B cell (primary cell): ENCODE data around the gene OR2D3. TPM values are rescaled to one million over a fixed set of nuclear protein-coding genes. Genes with fewer than 3 reads are reported as not detected.

Experiments used
- ATAC-seq: fragments of 200-7000 bp; cut with Tn5 transposase; one replicate; pipeline ENCODE4 v1.10.0; 2021; ENCODE audit warnings: low read depth, mild to moderate bottlenecking, moderate number of reproducible peaks, moderate library complexity
- CTCF ChIA-PET: fragments of 350-600 bp; sonication (Branson Sonifier 250); formaldehyde crosslinking; loops from one replicate; lab custom pipeline; 2021; ENCODE audit warnings: antibody characterized with exemption, inconsistent platforms; lab: Charles Lee
- POLR2A ChIA-PET: fragments of 350-600 bp; sonication (Branson Sonifier 250); formaldehyde crosslinking; loops from one replicate; lab custom pipeline; 2021; ENCODE audit warnings: antibody characterized with exemption; lab: Charles Lee
- DNase-seq: peaks from one replicate; pipeline ENCODE4 v3.0.0; 2013
- H2AFZ ChIP-seq: 2 replicates; pipeline ENCODE4 v1.6.1; 2012; ENCODE audit warnings: mild to moderate bottlenecking, low read depth, low read length; ENCODE audit not compliant: insufficient read depth, poor library complexity, severe bottlenecking
- H3K27ac ChIP-seq, 2 donors: 1 replicate in 1 of 2; 2 replicates in 1 of 2; pipeline ENCODE4 v1.5.1; 2012 to 2013; ENCODE audit warnings: low read length in 2 of 2, mild to moderate bottlenecking in 2 of 2, moderate library complexity in 1 of 2
- H3K27me3 ChIP-seq, 4 experiments: fragments of 200-600 bp in 1 of 4; sonication (generic) in 1 of 4; replicated peaks in 1 of 4; 1 replicate in 2 of 4; 2 replicates in 2 of 4; pipeline versions ENCODE4 v1.6.1 to v1.7.0; 2013 to 2016; ENCODE audit warnings: low read length in 3 of 4, mild to moderate bottlenecking in 2 of 4, mixed read lengths in 1 of 4, moderate library complexity in 1 of 4; ENCODE audit not compliant: insufficient read depth in 4 of 4, control insufficient read depth in 3 of 4; ENCODE audit errors: control extremely low read depth in 1 of 4
- H3K36me3 ChIP-seq, 2 experiments: replicated peaks in 1 of 2; 1 replicate in 1 of 2; 2 replicates in 1 of 2; pipeline versions ENCODE4 v1.6.1 to v1.7.1; 2013; ENCODE audit warnings: low read length in 1 of 2; ENCODE audit not compliant: insufficient read depth in 2 of 2, control insufficient read depth in 1 of 2; ENCODE audit errors: control extremely low read depth in 1 of 2, extremely low read depth in 1 of 2
- H3K4me1 ChIP-seq, 2 donors: fragments of 200-600 bp in 1 of 2; sonication (generic) in 1 of 2; 1 replicate in 1 of 2; 2 replicates in 1 of 2; pipeline versions ENCODE4 v1.5.1 to v1.6.1; 2013 to 2017; ENCODE audit warnings: low read length in 2 of 2; ENCODE audit not compliant: control insufficient read depth in 2 of 2, insufficient read depth in 2 of 2
- H3K4me2 ChIP-seq: replicated peaks from 2 replicates; pipeline ENCODE3; 2012; ENCODE audit warnings: mild to moderate bottlenecking, low read depth, low read length; ENCODE audit not compliant: poor library complexity, severe bottlenecking
- H3K4me3 ChIP-seq, 5 experiments: fragments of 200-600 bp in 1 of 5; sonication (generic) in 1 of 5; 1 replicate in 3 of 5; 2 replicates in 2 of 5; pipeline versions ENCODE4 v1.5.1 to v1.7.0; 2011 to 2016; ENCODE audit warnings: low read length in 4 of 5, mild to moderate bottlenecking in 4 of 5, low read depth in 2 of 5, control low read depth in 1 of 5, moderate library complexity in 1 of 5; ENCODE audit not compliant: insufficient read depth in 1 of 5; ENCODE audit errors: control extremely low read depth in 1 of 5, extremely low read depth in 1 of 5
- H3K79me2 ChIP-seq: fragments of 200-600 bp; sonication (generic); one replicate; pipeline ENCODE4 v1.6.0; 2016; ENCODE audit warnings: low read length; ENCODE audit not compliant: control insufficient read depth, insufficient read depth
- H3K9ac ChIP-seq: fragments of 200-600 bp; sonication (generic); 2 replicates; pipeline ENCODE4 v1.6.1; 2017; ENCODE audit warnings: mild to moderate bottlenecking, low read length, moderate library complexity
- H3K9me3 ChIP-seq, 3 donors: one replicate each; pipeline versions ENCODE4 v1.6.1 to v1.7.1; 2013; ENCODE audit warnings: low read length in 2 of 3; ENCODE audit not compliant: control insufficient read depth in 2 of 3, insufficient read depth in 1 of 3; ENCODE audit errors: control extremely low read depth in 1 of 3
- H4K20me1 ChIP-seq: 2 replicates; pipeline ENCODE4 v1.6.0; 2012; ENCODE audit warnings: mild to moderate bottlenecking, low read length; ENCODE audit not compliant: insufficient read depth, control insufficient read depth, poor library complexity, severe bottlenecking
- H3K27ac Mint-ChIP-seq: one replicate; pipeline ENCODE4 v1.8.0; 2021; ENCODE audit warnings: mixed read lengths
- H3K27me3 Mint-ChIP-seq: one replicate; pipeline ENCODE4 v1.8.0; 2021; ENCODE audit warnings: mixed read lengths
- H3K4me1 Mint-ChIP-seq: one replicate; pipeline ENCODE4 v1.8.0; 2021; ENCODE audit warnings: mixed read lengths
- H3K4me3 Mint-ChIP-seq: one replicate; pipeline ENCODE4 v1.8.0; 2021; ENCODE audit warnings: mixed read lengths
- H3K9me3 Mint-ChIP-seq: one replicate; pipeline ENCODE4 v1.8.0; 2022; ENCODE audit warnings: mixed read lengths; ENCODE audit not compliant: insufficient read depth
- CTCF ChIP-seq: fragments of 200-600 bp; IDR thresholded peaks from one replicate; pipeline ENCODE4 v1.8.0; 2022; ENCODE audit warnings: antibody characterized with exemption, mild to moderate bottlenecking
- EZH2 ChIP-seq: IDR thresholded peaks from 2 replicates; pipeline ENCODE4 v1.6.1; 2012; ENCODE audit warnings: borderline replicate concordance, low read depth, mild to moderate bottlenecking, moderate library complexity, low read length; ENCODE audit not compliant: insufficient read depth, poor library complexity, severe bottlenecking
- WGBS: methylation state at CpG from one replicate; pipeline ENCODE4 v1.1.5; 2013; ENCODE audit warnings: missing lambda C conversion rate; ENCODE audit not compliant: insufficient coverage; 5-methylcytosine and 5-hydroxymethylcytosine counted together
- intact Hi-C: fragments of 100-400 bp; cut with micrococcal nuclease; formaldehyde crosslinking; loops from one replicate; pipeline ENCODE4 v1.10.0; 2022
- polyA plus RNA-seq: library from polyadenylated mRNA; depleted of rRNA; stranded (reverse); fragments of >200 nt; gene quantifications from 2 replicates; pipeline ENCODE4 v1.2.3, GENCODE V29; 2012
- total RNA-seq, 2 donors: library from RNA; stranded (reverse); fragments of 120-200 nt in 1 of 2; gene quantifications; 1 replicate in 1 of 2; 2 replicates in 1 of 2; pipeline versions ENCODE4 v1.2.3 to v1.2.4, GENCODE V29; 2013 to 2022

OR2D3 gene
- total and polyA plus RNA-seq, 2 donors (not counting 1 experiment from before 2014, with no cell fraction given) = not detected

GRCh38 chr11:6888830-6889229 lies 32.0 kb upstream of the OR2D3 start:
- Histone ChIP-seq H3K27ac (no peak overlapping the region), H3K27me3 (peaks cover 0 to 5% (median 0%) of the 10 kb centered on the region in 4 experiments), H3K36me3 (no peaks in the 10 kb centered on the region), H3K4me1 (no peaks in the 10 kb centered on the region), H4K20me1 (no peaks in the 10 kb centered on the region), H3K9me3 (peaks cover 2 to 4% (median 2%) of the 10 kb centered on the region in 3 donors), H3K4me2 (no peak overlapping the region), H3K79me2 (no peaks in the 10 kb centered on the region), H3K9ac (no peak overlapping the region), H2AFZ (no peak overlapping the region), H3K4me3 (no peak overlapping the region)
- no peaks in the 10 kb centered on the region for H3K4me1 Mint-ChIP-seq
- WGBS = 100% methylated on average over 3 of the region's 4 CpGs
- no peaks in the 10 kb centered on the region for H3K9me3 Mint-ChIP-seq
- ChIA-PET POLR2A (no interaction called here), CTCF (no interaction called here)
- ATAC-seq (no peak), DNase-seq (no peak)
- no peak overlapping the region for H3K4me3 Mint-ChIP-seq
- H3K27me3 Mint-ChIP-seq = peaks cover 5% of the 10 kb centered on the region
- H3K27ac Mint-ChIP-seq = no peak overlapping the region
- no peak for TF ChIP-seq CTCF
- no peak for TF ChIP-seq EZH2
- intact Hi-C loops = no loop called here

- no CpG with 5 or more reads among the region's 1 CpG for WGBS
- peaks cover 0 to 5% (median 0%) of the 10 kb centered on the region in 4 experiments for H3K27me3 ChIP-seq
- H3K4me2 ChIP-seq = no peak overlapping the region
- H3K79me2 ChIP-seq = no peaks in the 10 kb centered on the region
- H4K20me1 ChIP-seq = no peaks in the 10 kb centered on the region
- Mint-ChIP-seq H3K4me3 (no peak overlapping the region), H3K9me3 (no peaks in the 10 kb centered on the region), H3K27ac (no peak overlapping the region), H3K4me1 (no peaks in the 10 kb centered on the region), H3K27me3 (peaks cover 3% of the 10 kb centered on the region)
- intact Hi-C loops = no loop called here
- H3K27ac ChIP-seq = no peak overlapping the region
- no peak for ATAC-seq
- no peak for TF ChIP-seq CTCF
- TF ChIP-seq EZH2 = no peak
- POLR2A ChIA-PET = no interaction called here
- no peaks in the 10 kb centered on the region for H3K36me3 ChIP-seq
- H3K9me3 ChIP-seq = peaks cover 2 to 4% (median 2%) of the 10 kb centered on the region in 3 donors
- no peak overlapping the region for H3K9ac ChIP-seq
- no peak overlapping the region for H2AFZ ChIP-seq
- DNase-seq = no peak
- no peaks in the 10 kb centered on the region for H3K4me1 ChIP-seq
- no peak overlapping the region for H3K4me3 ChIP-seq
- CTCF ChIA-PET = interaction anchor here (0.6 kb wide), 1 partner anchor 510 kb away, joined by 4 read pairs; no protein-coding TSS in a partner anchor
These were observed 31.0 kb upstream of the OR2D3 start for GRCh38 chr11:6889835-6890234.
